RWPE1 (cell line): ENCODE measurements around the gene DDX18.

Experiments used
- CTCF ChIA-PET: fragments of 350-600 bp; sonication (Branson Sonifier 250); formaldehyde crosslinking; extraction: SDS; loops from one replicate; lab custom pipeline; 2021; lab: Yijun Ruan, JAX
- POLR2A ChIA-PET: fragments of 400-600 bp; formaldehyde crosslinking; extraction: SDS; loops from one replicate; lab custom pipeline; 2020; ENCODE audit warnings: antibody characterized with exemption; ENCODE audit not compliant: low non-redundant PET; lab: Yijun Ruan, JAX
- DNase-seq: peaks from one replicate; pipeline ENCODE4 v3.0.0; 2012; ENCODE audit warnings: low spot score
- H3K27ac ChIP-seq: fragments of 450-650 bp; 2 replicates; pipeline ENCODE4 v1.5.1; 2017
- CTCF ChIP-seq: fragments of 450-650 bp; conservative IDR thresholded peaks from 2 replicates; pipeline ENCODE4 v1.5.1; 2017; ENCODE audit warnings: low read depth, mild to moderate bottlenecking

The DDX18 gene

DNA sequence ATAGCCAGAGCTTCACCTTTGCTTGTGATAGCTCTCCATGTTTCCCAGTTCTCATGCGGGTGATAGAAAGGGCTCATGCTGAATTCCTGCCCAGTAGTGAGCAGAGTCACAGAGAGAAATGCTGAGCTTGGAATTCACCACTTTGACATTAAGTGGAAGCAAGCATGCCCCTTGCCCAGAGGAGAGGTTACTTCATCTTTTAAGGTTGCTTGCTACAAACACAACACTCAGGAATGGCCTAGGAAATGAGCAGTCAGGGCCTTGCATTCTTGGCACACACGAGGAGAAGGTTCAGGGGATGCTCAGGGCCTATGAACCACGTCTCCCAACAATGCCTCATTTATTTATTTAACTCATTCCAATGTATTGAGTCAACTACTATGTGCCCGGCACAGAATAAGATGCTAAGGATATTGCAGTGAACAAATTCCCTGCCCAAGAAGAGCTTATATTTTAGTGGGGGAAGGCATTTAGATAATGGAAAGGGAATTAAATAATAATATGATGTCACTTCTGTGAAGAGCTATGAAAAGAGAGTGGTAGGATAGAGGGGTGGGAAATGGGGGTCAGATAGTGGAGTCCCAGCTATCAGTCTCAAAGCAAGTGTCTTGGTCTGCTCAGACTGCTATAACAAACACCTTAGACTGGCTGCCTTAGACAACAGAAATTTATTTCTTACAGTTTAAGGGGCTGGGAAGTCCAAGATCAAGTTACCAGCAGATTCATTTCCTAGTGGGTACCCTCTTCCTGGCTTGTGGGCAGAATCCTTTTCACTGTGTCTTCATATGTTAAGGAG is 42.1 kb downstream of the DDX18 start:
- no peak for TF ChIP-seq CTCF
- DNase-seq = peak; percentile 66
- POLR2A ChIA-PET = interaction anchor here (0.6 kb wide), 1 partner anchor 9 kb away, joined by 3 read pairs; no protein-coding TSS in a partner anchor
- no peak overlapping the region for H3K27ac ChIP-seq
- CTCF ChIA-PET = interaction anchor here (0.7 kb wide), 1 partner anchor 120 kb away, joined by 3 read pairs; no protein-coding TSS in a partner anchor

- no peak for TF ChIP-seq CTCF
- no peak for DNase-seq
- H3K27ac ChIP-seq = no peak overlapping the region
- ChIA-PET CTCF (no interaction called here), POLR2A (no interaction called here)
Observed at GRCh38 chr2:117858336-117858735, 43.8 kb downstream of the DDX18 start.

GRCh38 chr2:117858892-117859531 is 44.5 kb downstream of the DDX18 start:
- CTCF ChIA-PET = no interaction called here
- no peak for DNase-seq
- POLR2A ChIA-PET = no interaction called here
- TF ChIP-seq CTCF = no peak
- H3K27ac ChIP-seq = no peak overlapping the region

- DNase-seq = no peak
- no peak overlapping the region for H3K27ac ChIP-seq
- CTCF ChIA-PET = no interaction called here
- POLR2A ChIA-PET = no interaction called here
- TF ChIP-seq CTCF = no peak
Observed at GRCh38 chr2:117859532-117859911, 45.0 kb downstream of the DDX18 start.

DNA sequence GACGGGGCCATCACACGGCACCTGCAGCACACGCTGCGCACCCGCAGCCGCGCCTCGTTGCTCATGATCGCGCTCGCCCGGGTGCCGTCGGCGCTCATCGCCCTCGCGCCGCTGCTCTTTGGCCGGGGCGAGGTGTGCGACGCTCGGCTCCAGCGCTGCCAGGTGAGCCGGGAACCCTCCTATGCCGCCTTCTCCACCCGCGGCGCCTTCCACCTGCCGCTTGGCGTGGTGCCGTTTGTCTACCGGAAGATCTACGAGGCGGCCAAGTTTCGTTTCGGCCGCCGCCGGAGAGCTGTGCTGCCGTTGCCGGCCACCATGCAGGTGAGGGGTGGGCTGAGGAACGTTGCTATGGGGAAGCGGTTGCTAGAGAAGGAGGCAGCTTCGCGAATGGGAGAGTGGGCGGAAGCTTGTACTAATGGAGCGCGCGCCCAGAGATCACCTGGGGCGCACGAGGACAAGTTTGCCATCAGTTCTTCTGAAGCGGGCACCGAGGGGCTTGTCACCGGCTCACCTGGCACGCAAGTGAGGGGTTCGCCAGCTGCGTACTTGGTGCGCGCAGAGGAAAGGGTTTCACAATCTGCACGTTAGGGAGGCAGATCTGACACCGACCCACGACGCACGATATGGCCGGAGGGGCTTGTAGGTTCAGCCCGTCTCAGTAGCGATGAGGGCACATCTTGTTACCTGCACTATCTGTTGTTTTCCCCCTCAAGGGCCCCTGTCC is 45.6 kb downstream of the DDX18 start:
- DNase-seq = no peak
- POLR2A ChIA-PET = no interaction called here
- no peak for TF ChIP-seq CTCF
- H3K27ac ChIP-seq = no peak overlapping the region
- CTCF ChIA-PET = no interaction called here

- ChIA-PET POLR2A (no interaction called here), CTCF (no interaction called here)
- H3K27ac ChIP-seq = no peak overlapping the region
- DNase-seq = no peak
- no peak for TF ChIP-seq CTCF
Observed at GRCh38 chr2:117862459-117862858, 48.0 kb downstream of the DDX18 start.
